HG02571 (cell line): ENCODE measurements around the gene TMEM158.

Experiments
- ATAC-seq: cut with Tn5 transposase; IDR thresholded peaks from one replicate; pipeline ENCODE4 v1.9.1; 2021; ENCODE audit warnings: mild to moderate bottlenecking, moderate library complexity; ENCODE audit not compliant: unreplicated experiment

The TMEM158 gene

DNA sequence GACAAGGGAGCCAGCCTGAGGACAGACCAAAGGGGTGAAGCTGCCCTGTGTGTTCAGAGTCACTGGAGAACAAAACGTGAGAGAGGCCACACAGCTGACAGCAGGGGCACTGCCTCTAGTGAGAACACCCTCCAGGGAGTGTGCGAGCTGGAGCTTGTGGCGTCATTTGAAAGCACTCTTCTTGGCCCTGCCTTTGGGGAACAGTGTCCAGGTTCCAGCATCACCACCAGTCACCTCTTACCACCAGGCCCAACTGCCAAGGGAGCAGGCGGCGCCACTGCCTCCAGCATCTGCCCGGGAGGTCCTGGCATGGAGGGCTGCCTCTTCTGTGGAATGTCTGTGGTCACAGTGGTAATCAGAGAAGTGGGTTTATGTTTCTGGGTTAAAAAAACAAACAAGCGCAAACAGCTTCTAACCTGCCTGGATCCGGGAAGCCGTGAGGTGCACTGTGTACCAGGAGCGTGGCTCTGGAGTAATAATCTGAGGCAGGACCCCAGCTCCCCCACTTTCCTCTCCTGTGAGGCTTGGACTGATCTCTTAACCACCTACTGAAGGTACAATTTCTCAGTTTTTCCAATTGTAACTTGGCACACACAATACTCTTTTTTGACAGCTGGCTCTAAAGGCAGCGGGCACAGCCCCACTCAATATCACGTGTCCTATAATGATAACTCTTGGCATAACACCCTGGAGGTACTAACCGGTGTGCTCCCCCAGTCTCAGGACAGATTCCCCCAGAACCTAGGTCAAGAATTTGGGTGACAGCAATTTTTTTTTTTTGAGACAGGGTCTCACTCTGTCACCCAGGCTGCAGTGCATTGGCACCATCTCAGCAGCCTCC lies 47.7 kb downstream of the TMEM158 start:
- ATAC-seq = no peak

GRCh38 chr3:45176912-45177311 lies 49.2 kb downstream of the TMEM158 start:
- ATAC-seq = no peak
